HG02938 (cell line): Measurements from ENCODE around the gene NDUFA13.

ENCODE experiments used
- ATAC-seq: cut with Tn5 transposase; IDR thresholded peaks from one replicate; pipeline ENCODE4 v1.9.1; 2021; ENCODE audit warnings: mild to moderate bottlenecking, moderate library complexity; ENCODE audit not compliant: unreplicated experiment

Gene NDUFA13

GRCh38 chr19:19488875-19489690, 26.9 kb upstream of the NDUFA13 start:
- peak; percentile 52 for ATAC-seq

- ATAC-seq: no peak
Measured at GRCh38 chr19:19489804-19490204, 26.2 kb upstream of the NDUFA13 start.

- no peak for ATAC-seq
Measured at GRCh38 chr19:19490214-19490968, 25.6 kb upstream of the NDUFA13 start.

GRCh38 chr19:19491321-19492025, 24.6 kb upstream of the NDUFA13 start:
- no peak for ATAC-seq

GRCh38 chr19:19492026-19492610, 23.9 kb upstream of the NDUFA13 start:
- no peak for ATAC-seq

DNA sequence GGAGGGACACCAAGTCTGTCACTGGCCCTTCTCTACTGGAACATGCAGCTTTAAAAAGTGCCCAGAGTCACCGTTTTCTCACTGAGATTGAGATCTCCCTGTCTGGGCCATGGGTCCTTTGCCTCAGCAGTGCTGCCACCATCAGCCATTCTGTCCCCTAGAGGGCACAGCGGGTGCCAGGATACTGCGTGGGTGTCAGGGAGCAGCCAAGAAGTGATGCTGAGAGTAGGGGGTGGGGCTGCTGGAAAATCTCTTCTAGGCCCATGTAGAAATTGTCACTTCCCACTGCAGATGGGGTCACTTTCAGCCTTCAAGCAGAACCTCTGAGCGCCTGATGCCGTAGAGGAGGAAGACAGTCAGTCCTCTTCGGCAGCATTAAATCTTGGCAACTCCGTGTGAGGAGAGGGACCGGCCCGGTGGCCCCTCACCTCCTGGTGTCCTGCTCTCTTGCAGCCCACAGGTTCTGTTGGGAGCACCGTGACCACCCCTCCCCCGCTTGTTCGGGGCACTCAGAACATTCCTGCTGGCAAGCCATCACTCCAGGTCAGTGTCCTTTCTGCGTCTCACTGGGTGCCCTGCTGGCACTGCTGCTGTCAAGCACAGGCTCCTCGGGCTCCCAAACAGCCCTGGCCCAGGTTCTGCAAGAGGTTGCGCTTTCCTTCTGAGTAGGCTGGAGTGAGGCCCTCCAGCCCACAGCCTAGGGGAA, 22.0 kb upstream of the NDUFA13 start:
- ATAC-seq: no peak

DNA sequence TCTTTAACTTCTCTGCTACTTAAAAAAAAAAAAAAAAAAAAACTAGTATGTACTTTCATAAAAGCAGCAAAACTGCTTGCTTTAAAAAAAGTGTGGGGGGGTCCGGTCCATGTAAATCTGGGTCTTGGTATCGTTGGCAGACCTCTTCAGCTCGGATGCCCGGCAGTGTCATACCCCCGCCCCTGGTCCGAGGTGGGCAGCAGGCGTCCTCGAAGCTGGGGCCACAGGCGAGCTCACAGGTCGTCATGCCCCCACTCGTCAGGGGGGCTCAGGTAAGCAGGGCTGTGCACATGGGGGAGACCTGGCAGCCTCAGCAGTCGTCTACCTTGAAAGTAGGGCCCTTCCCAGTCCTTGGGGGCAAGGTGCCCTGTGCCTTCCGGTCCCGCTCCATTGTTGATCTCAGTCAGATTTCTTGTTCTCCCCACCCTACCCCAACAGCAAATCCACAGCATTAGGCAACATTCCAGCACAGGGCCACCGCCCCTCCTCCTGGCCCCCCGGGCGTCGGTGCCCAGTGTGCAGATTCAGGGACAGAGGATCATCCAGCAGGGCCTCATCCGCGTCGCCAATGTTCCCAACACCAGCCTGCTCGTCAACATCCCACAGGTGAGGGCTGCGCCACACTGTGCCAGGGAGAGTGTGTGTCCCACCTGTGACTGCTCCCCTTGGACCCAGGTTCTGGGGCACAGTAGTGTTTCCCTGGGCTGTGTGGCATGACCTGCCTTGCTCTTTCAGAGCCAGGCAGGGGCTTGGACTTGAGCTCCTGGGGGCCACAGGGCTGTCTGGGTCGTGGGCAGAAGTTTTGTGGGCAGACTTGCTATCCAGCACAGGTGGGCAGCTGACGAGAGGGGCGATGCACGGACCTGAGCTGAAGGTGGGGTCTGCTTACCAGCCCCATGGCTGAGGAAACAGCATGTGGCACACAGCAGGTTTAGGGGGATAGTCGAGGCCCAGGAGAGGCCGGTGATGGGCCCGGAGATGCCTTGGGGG, 20.1 kb upstream of the NDUFA13 start:
- no peak for ATAC-seq

- no peak for ATAC-seq
Measured at GRCh38 chr19:19498255-19498991, 17.6 kb upstream of the NDUFA13 start.

DNA sequence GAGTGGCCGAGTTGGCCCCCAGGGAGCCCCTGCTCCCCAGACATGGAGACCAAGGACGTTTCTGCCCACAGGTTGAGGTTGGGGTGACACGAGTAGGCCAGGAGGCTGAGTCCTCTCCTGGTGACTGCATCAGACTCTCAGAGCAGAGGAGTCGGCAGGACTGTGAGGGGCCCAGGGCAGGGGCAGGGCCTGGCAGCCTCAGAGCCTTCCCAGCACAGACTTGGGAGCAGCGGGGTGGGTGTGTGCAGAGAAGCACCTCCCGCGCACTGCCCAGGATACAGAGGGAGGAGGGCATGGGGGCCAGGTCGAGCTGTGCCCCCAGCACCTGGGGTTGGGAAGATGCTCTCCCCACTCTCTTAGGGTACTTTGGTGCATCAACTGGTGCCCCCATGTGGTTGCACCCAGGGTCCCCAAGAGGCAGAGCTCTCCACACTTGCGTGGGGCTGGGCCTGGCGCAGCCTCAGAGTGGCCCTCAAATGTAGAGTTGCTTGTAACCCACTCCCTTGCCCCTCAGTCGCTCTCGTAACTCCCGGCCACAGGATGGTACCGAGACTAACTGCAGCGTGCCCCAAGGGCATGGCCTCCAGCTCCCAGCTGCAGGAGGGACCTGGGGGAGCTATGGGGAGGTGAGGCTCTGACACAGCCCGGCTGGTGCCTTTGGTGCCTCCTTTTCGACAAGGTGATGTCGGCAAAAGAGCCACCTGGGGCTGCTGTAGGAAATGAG, 16.6 kb upstream of the NDUFA13 start:
- no peak for ATAC-seq

DNA sequence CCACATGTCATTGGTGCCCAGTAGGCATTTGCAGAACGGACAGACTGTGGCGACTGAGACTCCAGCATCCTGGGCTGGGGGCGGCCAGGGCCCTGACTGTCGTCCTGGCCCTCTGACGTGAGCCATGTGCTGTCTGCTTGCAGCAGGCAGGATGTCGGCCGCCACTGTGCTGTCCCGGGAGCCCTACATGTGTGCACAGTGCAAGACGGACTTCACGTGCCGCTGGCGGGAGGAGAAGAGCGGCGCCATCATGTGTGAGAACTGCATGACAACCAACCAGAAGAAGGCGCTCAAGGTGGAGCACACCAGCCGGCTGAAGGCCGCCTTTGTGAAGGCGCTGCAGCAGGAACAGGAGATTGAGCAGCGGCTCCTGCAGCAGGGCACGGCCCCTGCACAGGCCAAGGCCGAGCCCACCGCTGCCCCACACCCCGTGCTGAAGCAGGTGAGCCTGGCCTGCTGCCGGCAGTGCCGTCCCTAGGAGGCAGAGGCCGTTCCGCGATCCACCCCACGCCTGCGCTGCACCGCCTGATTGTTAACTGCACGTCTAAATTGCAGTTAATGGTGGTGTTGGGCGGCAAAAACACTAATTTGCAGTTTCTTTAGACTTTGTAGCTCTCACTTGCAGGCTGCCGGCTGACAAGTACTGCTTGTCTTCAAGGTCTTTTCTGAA, 14.9 kb upstream of the NDUFA13 start:
- ATAC-seq: no peak

DNA sequence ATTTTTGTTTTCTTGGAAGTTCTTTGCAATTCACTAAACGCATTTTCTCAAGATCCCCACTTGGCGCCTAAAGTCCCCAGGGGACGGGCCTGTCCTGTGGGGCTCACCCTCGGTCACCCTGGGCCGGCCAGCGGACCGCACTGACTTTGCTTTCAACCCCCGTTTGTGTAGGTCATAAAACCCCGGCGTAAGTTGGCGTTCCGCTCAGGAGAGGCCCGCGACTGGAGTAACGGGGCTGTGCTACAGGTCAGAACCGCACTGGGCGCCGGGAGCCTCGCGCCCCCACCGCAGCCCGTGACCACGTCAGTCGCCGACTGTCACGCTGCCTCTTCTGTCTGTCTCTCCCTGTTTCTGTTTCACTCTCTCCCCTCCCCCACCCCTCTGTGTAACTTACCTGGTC, 14.2 kb upstream of the NDUFA13 start:
- ATAC-seq: no peak

GRCh38 chr19:19502281-19502680, 13.7 kb upstream of the NDUFA13 start:
- ATAC-seq: no peak

GRCh38 chr19:19502808-19503602, 13.0 kb upstream of the NDUFA13 start:
- no peak for ATAC-seq

DNA sequence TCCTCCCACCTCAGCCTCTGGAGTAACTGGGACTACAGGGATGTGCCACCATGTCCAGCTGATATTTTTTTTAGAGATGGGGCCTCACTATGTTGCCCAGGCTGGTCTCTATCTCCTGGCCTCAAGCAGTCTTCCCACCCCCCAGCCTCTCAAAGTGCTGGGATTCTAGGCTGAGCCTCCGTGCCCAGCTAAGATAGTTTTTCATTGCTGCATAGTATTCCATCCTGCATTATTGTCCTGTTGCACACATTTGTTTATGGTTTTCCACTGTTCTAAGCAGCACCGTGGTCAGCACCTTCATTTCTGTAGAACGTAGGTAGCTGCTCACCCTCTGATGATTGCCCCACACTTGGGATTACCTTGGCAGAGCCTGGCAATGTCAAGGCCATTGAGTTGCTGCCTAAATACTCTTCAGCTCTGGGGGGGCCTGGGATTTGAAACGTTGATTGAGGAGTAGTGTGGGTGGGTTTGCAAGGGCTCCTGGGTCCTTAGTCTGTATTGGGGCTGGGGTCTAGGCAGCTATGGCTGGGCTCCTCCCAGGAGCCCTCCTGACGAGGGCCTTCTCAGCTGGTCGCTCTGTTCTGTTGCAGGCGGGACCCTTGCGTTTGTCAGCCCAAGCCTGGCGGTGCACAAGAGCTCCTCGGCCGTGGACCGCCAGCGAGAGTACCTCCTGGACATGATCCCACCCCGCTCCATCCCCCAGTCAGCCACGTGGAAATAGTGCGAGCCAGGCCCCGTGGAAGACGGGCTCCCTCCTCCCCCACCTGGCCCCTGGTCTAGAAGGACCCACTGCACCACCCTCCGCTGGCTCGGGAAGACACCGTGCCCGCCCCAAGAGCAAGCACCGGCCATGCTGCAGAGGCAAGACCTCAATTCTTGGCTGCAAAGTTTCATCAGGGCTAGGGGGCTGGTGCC, 11.0 kb upstream of the NDUFA13 start:
- ATAC-seq: no peak

GRCh38 chr19:19505669-19506326, 10.2 kb upstream of the NDUFA13 start:
- ATAC-seq: no peak
